ENCODE data around the gene MRPL57.

MRPL57 gene

DNA sequence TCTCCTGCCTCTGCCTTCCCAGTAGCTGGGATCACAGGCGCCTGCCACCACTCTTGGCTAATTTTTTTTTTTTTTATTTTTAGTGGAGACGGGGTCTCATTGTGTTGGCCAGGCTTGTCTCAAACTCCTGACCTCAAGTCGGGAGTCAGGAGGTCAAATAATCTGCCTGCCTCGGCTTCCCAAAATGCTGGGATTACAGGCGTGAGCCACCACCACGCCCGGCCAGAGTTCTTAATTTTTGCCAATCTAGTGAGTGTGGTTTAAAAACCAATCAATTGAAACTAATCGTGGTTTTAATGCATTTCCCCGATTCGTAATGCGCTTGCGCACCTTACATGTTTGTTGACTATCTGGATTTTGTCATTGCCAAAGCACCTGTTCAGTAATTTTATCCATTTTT lies 37.1 kb upstream of the MRPL57 start:
- peaks cover 34% of the 10 kb centered on the region for H3K79me2 ChIP-seq (ENCODE audit: low read length)
- H3K27ac ChIP-seq (ENCODE audit: low read length) = no peak overlapping the region
- H3K36me3 ChIP-seq (replicated peaks; ENCODE audit: insufficient read depth, low read length) = no peaks in the 10 kb centered on the region
- H3K27me3 ChIP-seq (replicated peaks; ENCODE audit: insufficient read depth, low read length) = no peaks in the 10 kb centered on the region
- H2AFZ ChIP-seq (ENCODE audit: low read length) = peak overlapping the region; percentile 89
- H3F3A ChIP-seq (ENCODE audit: insufficient read depth, low read length) = no peaks in the 10 kb centered on the region
- H4K20me1 ChIP-seq (ENCODE audit: insufficient read depth, low read length) = no peaks in the 10 kb centered on the region
- H3K4me2 ChIP-seq (ENCODE audit: low read depth, low read length) = peak overlapping the region; percentile 49; the same call in 1 of the 2 replicates
- no peaks in the 10 kb centered on the region for H3K9me2 ChIP-seq (replicated peaks; ENCODE audit: insufficient read depth, low read length)
- no peaks in the 10 kb centered on the region for H3K4me1 ChIP-seq (ENCODE audit: low read length)
- H3K4me3 ChIP-seq (ENCODE audit: low read length) = peak overlapping the region; percentile 74
- H3K9me3 ChIP-seq (replicated peaks; ENCODE audit: insufficient read depth, low read length) = no peaks in the 10 kb centered on the region
- H3K9ac ChIP-seq (ENCODE audit: low read length) = peak overlapping the region; percentile 77
- no peak for DNase-seq
- TF ChIP-seq EZH2phosphoT487 (IDR thresholded peaks at IDR 0.05; ENCODE audit: low read length) (no peak), EZH2 (optimal IDR thresholded peaks at IDR 0.05; ENCODE audit: low read depth, low read length) (no peak)
- TF ChIP-seq, protein P1, sequence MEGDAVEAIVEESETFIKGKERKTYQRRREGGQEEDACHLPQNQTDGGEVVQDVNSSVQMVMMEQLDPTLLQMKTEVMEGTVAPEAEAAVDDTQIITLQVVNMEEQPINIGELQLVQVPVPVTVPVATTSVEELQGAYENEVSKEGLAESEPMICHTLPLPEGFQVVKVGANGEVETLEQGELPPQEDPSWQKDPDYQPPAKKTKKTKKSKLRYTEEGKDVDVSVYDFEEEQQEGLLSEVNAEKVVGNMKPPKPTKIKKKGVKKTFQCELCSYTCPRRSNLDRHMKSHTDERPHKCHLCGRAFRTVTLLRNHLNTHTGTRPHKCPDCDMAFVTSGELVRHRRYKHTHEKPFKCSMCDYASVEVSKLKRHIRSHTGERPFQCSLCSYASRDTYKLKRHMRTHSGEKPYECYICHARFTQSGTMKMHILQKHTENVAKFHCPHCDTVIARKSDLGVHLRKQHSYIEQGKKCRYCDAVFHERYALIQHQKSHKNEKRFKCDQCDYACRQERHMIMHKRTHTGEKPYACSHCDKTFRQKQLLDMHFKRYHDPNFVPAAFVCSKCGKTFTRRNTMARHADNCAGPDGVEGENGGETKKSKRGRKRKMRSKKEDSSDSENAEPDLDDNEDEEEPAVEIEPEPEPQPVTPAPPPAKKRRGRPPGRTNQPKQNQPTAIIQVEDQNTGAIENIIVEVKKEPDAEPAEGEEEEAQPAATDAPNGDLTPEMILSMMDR (IDR thresholded peaks at IDR 0.05; ENCODE audit: low read length) = no peak

DNA sequence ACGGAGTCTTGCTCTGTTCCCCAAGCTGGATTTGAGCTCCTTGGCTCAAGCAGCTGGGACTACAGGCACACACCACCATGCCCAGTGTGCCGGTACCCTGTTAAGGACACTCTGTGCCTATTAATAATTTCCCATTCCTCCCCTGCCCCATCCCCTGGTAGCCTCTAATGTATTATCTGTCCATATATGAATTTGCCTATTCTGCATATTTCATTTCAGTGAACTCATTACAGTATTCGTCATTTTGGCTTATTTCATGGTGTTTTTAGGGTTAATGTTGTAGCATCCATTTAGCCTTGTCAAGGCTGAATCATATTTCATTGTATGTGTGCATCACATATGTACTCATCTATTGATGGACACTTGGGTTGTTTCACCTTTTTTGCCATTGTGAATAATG lies 33.7 kb upstream of the MRPL57 start:
- Histone ChIP-seq H3K4me2 (ENCODE audit: low read depth, low read length) (no peak overlapping the region), H3K27ac (ENCODE audit: low read length) (no peak overlapping the region), H2AFZ (ENCODE audit: low read length) (no peak overlapping the region), H3K9ac (ENCODE audit: low read length) (no peak overlapping the region), H3K4me1 (ENCODE audit: low read length) (no peaks in the 10 kb centered on the region), H3K27me3 (replicated peaks; ENCODE audit: insufficient read depth, low read length) (no peaks in the 10 kb centered on the region), H3K9me2 (replicated peaks; ENCODE audit: insufficient read depth, low read length) (no peaks in the 10 kb centered on the region), H3K9me3 (replicated peaks; ENCODE audit: insufficient read depth, low read length) (no peaks in the 10 kb centered on the region), H3K79me2 (ENCODE audit: low read length) (peaks cover 45% of the 10 kb centered on the region), H3K36me3 (replicated peaks; ENCODE audit: insufficient read depth, low read length) (no peaks in the 10 kb centered on the region), H3F3A (ENCODE audit: insufficient read depth, low read length) (no peaks in the 10 kb centered on the region), H3K4me3 (ENCODE audit: low read length) (no peak overlapping the region), H4K20me1 (ENCODE audit: insufficient read depth, low read length) (no peaks in the 10 kb centered on the region)
- DNase-seq = no peak
- TF ChIP-seq EZH2phosphoT487 (IDR thresholded peaks at IDR 0.05; ENCODE audit: low read length) (no peak), EZH2 (optimal IDR thresholded peaks at IDR 0.05; ENCODE audit: low read depth, low read length) (no peak)
- TF ChIP-seq, protein P1 (IDR thresholded peaks at IDR 0.05; ENCODE audit: low read length) = no peak

DNA sequence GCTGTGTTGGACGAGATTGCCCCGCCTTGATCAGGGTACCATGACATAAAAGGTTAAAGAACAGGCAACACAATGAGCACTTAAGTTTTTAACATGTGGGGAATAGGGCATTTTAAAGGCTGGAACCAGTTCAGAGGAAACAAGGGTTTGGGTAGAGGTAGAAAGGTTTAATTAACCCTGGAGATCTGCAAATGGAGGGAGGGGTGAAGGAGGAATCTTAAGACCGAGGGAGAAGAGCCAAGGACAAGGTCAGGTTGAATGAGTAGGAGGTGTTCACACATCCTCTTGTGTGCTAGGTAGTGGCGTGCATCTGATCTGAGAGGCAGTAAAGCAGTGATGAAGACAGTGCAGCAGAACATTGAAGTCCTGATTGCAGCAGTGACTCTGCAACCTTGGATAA lies 28.6 kb upstream of the MRPL57 start:
- H3K4me1 ChIP-seq (ENCODE audit: low read length) = 0 out of 2 replicates have a peak, but pooled peaks cover 7% of the 10 kb centered on the region
- TF ChIP-seq EZH2 (optimal IDR thresholded peaks at IDR 0.05; ENCODE audit: low read depth, low read length) = no peak
- TF ChIP-seq, protein P1 (IDR thresholded peaks at IDR 0.05; ENCODE audit: low read length) = no peak
- TF ChIP-seq EZH2phosphoT487 (IDR thresholded peaks at IDR 0.05; ENCODE audit: low read length) = no peak
- no peak overlapping the region for H3K4me2 ChIP-seq (ENCODE audit: low read depth, low read length)
- H3K27ac ChIP-seq (ENCODE audit: low read length) = no peak overlapping the region
- no peaks in the 10 kb centered on the region for H4K20me1 ChIP-seq (ENCODE audit: insufficient read depth, low read length)
- no peak overlapping the region for H3K9ac ChIP-seq (ENCODE audit: low read length)
- DNase-seq = no peak
- H3K27me3 ChIP-seq (replicated peaks; ENCODE audit: insufficient read depth, low read length) = no peaks in the 10 kb centered on the region
- H3F3A ChIP-seq (ENCODE audit: insufficient read depth, low read length) = no peaks in the 10 kb centered on the region
- peaks cover 22% of the 10 kb centered on the region for H3K79me2 ChIP-seq (ENCODE audit: low read length)
- no peak overlapping the region for H3K4me3 ChIP-seq (ENCODE audit: low read length)
- H3K9me2 ChIP-seq (replicated peaks; ENCODE audit: insufficient read depth, low read length) = no peaks in the 10 kb centered on the region
- no peak overlapping the region for H2AFZ ChIP-seq (ENCODE audit: low read length)
- no peaks in the 10 kb centered on the region for H3K9me3 ChIP-seq (replicated peaks; ENCODE audit: insufficient read depth, low read length)
- no peaks in the 10 kb centered on the region for H3K36me3 ChIP-seq (replicated peaks; ENCODE audit: insufficient read depth, low read length)

All from MM.1S (cell line).